Left ventricle myocardium superior (tissue), 1 donor: ENCODE measurements around the gene PIK3R1. TPM values are rescaled to one million over a fixed set of nuclear protein-coding genes. Genes with fewer than 3 reads are reported as not detected.

Experiments used
- ATAC-seq: fragments of 200-7000 bp; cut with Tn5 transposase; one replicate; pipeline ENCODE4 v1.9.1; 2020; ENCODE audit warnings: mild to moderate bottlenecking, moderate library complexity
- DNase-seq: peaks from one replicate; pipeline ENCODE4 v3.0.0-alpha.2; 2020
- intact Hi-C: fragments of 100-400 bp; cut with micrococcal nuclease; formaldehyde crosslinking; loops from one replicate; pipeline ENCODE4 v1.11.0; 2022
- total RNA-seq: library from RNA; stranded (reverse); fragmentation: NEBNext Ultra II Directional; extraction: Animal tissue kit (Norgen Biotek cat#: 25700); gene quantifications from one replicate; pipeline ENCODE4 v1.2.1, GENCODE V29; 2021
- donor health status: DM: no; HTN: yes; CAD: no; lungs with severe emphysema.

PIK3R1 gene
- total RNA-seq, 1 donor from 2014 or later: 119 TPM

DNA sequence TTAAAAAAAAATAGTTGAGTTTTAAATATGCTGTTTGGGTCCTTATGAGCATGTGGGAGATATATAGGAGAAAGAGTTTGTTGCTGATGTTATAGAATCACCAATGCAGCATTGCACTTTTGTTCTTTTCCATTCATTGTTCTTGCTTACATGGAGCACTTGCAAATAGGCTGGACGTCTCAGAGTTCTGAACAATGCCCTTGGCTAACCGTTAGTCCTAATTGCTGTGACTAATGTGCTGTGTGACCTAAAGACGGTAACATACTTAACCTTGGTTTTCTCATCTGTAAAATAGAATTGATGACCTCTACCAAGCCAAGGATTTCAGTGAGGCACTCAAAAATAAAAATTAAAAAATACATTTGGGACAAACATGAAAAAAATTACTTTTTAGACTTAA is 29.8 kb downstream of the PIK3R1 start:
- no peak for DNase-seq
- intact Hi-C loops: no loop called here
- peak; percentile 11 for ATAC-seq

GRCh38 chr5:68246802-68247201 is 31.2 kb downstream of the PIK3R1 start:
- no peak for ATAC-seq

DNA sequence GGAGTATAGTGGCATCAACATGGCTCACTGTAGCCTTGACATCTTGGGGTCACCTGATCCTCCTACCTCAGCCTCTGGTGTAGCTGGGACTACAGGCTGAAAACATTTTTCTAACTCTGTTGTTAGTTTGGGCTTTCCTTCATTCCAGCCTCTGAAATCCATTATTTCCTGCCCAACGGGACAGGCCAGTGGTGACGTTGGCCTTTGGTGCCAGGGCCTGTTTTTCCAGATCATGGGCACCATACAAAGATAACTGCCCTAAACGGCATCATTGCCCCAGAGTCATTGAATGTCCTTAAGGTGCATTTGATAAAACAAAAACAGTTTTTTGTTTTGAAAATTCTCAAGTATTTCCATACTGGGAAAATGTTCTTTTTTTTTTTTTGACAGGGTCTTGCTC is 32.1 kb downstream of the PIK3R1 start:
- no peak for DNase-seq
- no peak for ATAC-seq
- intact Hi-C loops: no loop called here

More at GRCh38 chr5:68246802-68247201, 31.2 kb downstream of the PIK3R1 start:
- intact Hi-C loops: no loop called here
- DNase-seq: no peak

- DNase-seq (no peak), ATAC-seq (no peak)
- intact Hi-C loops: no loop called here
These were observed 33.3 kb downstream of the PIK3R1 start for GRCh38 chr5:68248896-68249295.

- no peak for DNase-seq
- ATAC-seq: no peak
- intact Hi-C loops: no loop called here
These were observed 34.0 kb downstream of the PIK3R1 start for GRCh38 chr5:68249520-68249919.

- intact Hi-C loops: loop anchor here (10.0 kb wide), 1 partner anchor 436 kb away; no protein-coding TSS in a partner anchor
- ATAC-seq: peak; percentile 30
- DNase-seq: no peak
These were observed 35.2 kb downstream of the PIK3R1 start for GRCh38 chr5:68250661-68251298.

DNA sequence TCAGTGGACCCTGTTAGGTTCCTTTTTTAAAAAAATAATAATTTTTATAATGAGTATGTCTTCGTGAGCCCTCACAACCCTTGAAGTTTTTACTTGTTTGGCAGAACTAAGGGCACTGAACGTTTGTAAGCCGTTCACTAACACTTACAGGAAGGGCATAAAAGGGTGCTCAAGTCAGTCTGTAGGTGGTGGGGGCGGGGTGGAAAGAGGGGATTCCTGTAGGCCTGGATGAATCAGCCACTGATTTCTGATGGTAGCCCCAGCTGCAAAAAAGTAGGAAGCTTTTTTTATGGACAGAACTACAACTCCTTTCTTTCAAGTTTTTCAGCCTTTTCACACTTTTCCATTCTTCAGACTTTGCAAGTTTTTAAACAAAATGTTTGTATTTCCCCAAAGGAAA is 35.8 kb downstream of the PIK3R1 start:
- intact Hi-C loops: loop anchor here (10.0 kb wide), 1 partner anchor 437 kb away; no protein-coding TSS in a partner anchor
- DNase-seq: no peak

GRCh38 chr5:68251804-68252522 is 36.4 kb downstream of the PIK3R1 start:
- ATAC-seq: peak; percentile 73
- peak; percentile 60 for DNase-seq
- intact Hi-C loops: loop anchor here (10.0 kb wide), 1 partner anchor 437 kb away; no protein-coding TSS in a partner anchor

More for the DNA sequence above, 35.8 kb downstream of the PIK3R1 start:
- peak; percentile 21 for ATAC-seq

DNA sequence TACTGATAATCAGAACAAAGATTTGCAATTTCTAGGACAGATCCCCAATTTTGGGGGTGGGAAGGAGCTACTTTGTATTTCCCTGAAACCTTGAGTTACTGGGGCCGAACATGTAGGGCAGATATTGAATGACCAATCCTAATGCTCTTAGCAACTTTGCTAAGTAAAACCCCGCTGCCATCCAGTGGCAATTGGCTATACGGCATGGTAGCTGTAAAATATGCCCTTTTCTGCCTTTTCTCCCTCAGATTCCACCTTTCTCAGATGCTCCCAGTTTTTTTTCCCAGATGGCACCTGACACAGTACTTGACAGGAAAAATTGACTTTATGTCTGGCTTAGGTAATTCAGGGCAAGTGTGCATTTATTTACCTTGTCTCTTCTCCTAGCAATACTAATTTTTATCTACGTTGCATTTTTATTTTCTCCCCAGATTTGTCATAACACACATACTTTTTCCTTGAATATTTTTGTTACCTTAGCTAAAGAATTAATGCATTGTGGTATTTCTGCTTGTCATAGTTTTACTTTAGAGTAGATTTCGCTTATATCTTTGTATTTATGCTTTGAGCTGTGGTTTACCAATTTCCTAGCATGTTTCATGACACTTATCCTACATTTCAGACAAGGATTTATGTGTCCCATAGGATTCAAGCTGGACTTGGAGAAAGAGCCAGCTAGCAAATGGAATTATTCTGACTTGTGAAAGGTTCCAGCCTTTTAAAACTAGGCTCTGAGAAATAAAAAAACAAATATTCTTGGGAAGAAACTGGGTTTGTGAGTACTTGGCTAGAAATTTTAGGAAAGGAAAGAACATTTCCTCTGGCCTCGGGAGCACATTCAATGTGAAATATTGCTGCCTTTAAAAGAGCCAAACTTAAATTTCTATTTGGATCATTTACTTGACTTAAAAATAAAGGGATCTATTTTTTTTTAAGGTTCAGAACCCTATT is 37.4 kb downstream of the PIK3R1 start:
- ATAC-seq (peak; percentile 63), DNase-seq (no peak)
- intact Hi-C loops: loop anchor here (10.0 kb wide), 1 partner anchor 438 kb away; no protein-coding TSS in a partner anchor

DNA sequence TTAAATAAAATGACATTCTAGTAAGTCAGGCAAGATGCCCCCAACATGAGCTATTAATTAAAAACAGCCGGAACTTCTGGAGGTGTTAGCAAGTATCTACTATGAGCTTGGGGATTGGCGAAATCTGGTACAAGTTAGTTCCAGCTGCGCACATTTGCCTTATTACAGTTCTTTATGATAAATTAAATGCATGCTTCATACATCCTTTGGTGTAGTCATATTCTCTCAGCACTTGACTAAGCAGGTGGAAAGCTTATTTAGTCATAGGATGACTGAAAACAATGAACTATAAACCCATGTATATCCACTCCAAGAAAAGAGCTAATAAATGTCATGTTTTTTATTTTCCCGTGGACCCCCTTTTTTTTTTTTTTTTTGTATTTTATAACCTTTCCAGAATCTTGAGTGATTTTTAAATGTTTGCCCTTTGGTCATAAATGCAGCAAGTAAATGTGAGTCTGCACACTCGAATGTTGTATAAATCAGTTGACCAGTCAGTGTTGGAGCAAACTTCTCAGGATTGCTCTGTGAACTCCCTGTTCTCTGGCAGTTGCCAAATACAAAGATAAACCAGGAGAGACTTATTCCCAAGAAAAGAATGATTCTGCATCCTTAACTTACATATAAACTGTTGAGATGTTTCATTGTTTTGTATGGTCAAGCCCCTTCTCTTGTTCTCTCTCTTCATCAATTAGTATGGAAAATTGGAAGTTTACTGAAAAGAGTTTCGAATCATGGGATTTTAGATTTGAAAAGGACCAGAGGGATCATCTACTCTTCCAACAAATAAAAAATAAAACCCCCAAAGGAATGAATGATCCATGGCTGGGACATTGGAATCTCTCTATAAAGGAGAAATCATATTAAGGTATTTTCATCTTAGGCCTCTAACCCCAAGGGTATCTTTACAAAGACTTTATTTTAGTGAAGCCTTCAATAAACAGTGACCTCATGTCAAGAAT is 38.3 kb downstream of the PIK3R1 start:
- intact Hi-C loops: loop anchor here (10.0 kb wide), 1 partner anchor 439 kb away; no protein-coding TSS in a partner anchor
- DNase-seq: no peak
- ATAC-seq: peak; percentile 12

- ATAC-seq (no peak), DNase-seq (no peak)
- intact Hi-C loops: loop anchor here (10.0 kb wide), 1 partner anchor 440 kb away; no protein-coding TSS in a partner anchor
These were observed 39.3 kb downstream of the PIK3R1 start for GRCh38 chr5:68254810-68255209.

GRCh38 chr5:68255305-68256120 is 40.0 kb downstream of the PIK3R1 start:
- no peak for DNase-seq
- no peak for ATAC-seq
- intact Hi-C loops: loop anchor here (10.0 kb wide), 1 partner anchor 441 kb away; no protein-coding TSS in a partner anchor

DNA sequence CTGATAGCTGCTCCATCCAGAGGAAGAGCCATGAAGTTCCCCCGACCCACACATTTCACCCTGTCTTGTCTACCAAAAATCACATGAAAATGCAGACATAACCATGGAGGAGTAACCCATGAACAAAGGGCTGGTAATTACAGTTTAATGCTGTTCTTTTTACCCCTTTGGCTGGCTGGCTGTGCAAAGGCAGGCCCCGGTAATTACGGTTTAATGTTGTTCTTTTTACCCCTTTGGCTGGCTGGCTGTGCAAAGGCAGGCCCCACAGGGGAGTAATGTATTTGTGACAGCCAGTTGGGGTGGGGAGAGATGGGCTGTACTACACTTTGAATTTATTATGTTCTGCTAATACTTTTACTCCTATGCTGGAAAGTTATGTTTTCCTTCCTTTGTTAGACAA is 41.7 kb downstream of the PIK3R1 start:
- no peak for DNase-seq
- intact Hi-C loops: loop anchor here (10.0 kb wide), 1 partner anchor 442 kb away; no protein-coding TSS in a partner anchor
- no peak for ATAC-seq

DNA sequence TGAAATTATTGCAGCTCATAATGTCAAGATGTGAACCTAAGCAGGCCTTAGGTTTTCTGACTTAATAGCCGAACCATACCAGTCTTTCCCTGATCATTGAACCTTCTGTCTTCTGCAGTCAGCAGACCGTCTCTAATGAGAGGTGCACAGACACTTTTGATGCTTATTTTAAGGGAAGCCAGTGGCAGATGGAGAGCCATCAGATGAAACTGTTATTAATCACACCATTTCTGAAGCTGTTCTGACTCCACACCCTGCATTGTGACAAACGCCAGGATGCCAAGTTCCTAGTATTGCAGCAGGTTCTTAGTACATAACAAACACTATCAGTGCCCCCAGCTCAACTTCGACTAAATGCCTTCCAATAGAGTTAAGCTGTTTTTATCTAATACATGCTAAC is 43.0 kb downstream of the PIK3R1 start:
- ATAC-seq (peak; percentile 18), DNase-seq (no peak)
- intact Hi-C loops: loop anchor here (10.0 kb wide), 1 partner anchor 444 kb away; no protein-coding TSS in a partner anchor

DNA sequence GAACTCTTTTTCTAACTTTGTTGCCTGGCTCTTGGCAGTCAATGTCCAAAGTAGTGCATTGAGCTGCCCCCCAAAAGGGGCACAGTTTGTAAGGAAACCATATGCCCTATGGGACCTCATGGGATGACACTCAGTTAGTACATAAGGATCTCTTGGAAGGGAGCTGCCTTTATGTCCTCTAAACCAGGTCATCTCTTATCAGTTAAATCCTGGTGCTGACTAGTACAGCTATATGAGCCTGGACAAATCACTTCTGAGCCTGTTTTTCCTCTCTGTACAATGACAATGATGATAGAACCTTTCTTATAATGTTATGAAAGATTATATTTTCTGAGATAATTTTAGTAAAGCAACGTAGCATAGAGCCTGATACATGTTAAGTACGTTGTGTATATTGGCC is 44.1 kb downstream of the PIK3R1 start:
- intact Hi-C loops: loop anchor here (10.0 kb wide), 1 partner anchor 445 kb away; no protein-coding TSS in a partner anchor
- peak; percentile 53 for ATAC-seq
- DNase-seq: no peak

GRCh38 chr5:68260467-68260866 is 44.9 kb downstream of the PIK3R1 start:
- intact Hi-C loops: no loop called here
- no peak for DNase-seq
- no peak for ATAC-seq

DNA sequence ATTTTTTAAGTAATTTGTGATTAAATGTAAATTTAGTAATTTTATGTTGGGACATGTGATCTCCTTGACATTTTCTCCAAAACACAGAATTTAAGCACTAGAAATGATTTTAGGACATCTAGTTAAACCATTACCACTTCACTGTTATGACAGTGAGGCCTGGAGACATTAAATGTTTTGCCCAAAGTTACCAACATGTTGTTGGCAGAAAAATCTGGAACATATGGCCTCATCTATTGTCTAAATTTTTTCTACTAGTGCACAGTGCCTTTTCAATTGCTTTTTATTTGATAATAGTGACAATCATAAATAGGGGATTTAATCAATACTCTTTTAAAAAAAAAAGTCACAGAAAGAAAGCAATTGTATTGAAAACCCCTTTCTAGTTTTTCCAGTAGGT is 45.6 kb downstream of the PIK3R1 start:
- DNase-seq (no peak), ATAC-seq (no peak)
- intact Hi-C loops: no loop called here
